ENCODE data around the gene IRS2. TPM values are rescaled to one million over a fixed set of nuclear protein-coding genes. Genes with fewer than 3 reads are reported as not detected.

IRS2 gene
- total RNA-seq (2022; extraction: Qiagen RNA extraction), result 43.1 to 58.4 TPM (median 49.9 TPM) in 5 replicates

GRCh38 chr13:109786457-109787134, at the start of gene IRS2:
TSS of gene IRS2 (minus strand) at chr13:109786583. CDS start at chr13:109786053, 530 bp downstream.

Data from A549 treated with Hydrocortisone at 1 μM for 4 hours (cell line).